ENCODE results near the gene AP1S1.

Gene AP1S1

GRCh38 chr7:101123703-101124068 is 30.6 kb upstream of the AP1S1 start:
- Histone ChIP-seq H3K4me3 (replicated peaks; ENCODE audit: insufficient read depth, low read length) (no peak overlapping the region), H3K27ac (replicated peaks) (no peak overlapping the region), H3K27me3 (ENCODE audit: insufficient read depth, poor library complexity, severe bottlenecking) (peaks cover 6% of the 10 kb centered on the region)
- TF ChIP-seq SPI1 (IDR thresholded peaks at IDR 0.05; ENCODE audit: borderline replicate concordance, low read depth) (no peak), REST (IDR thresholded peaks at IDR 0.05; ENCODE audit: insufficient replicate concordance, low read depth) (no peak), GABPA (IDR thresholded peaks at IDR 0.05; ENCODE audit: low read depth) (no peak), CTCF (IDR thresholded peaks at IDR 0.05; ENCODE audit: insufficient read depth, low read length) (no peak), POLR2AphosphoS5 (IDR thresholded peaks at IDR 0.05; ENCODE audit: low read depth) (no peak)
- DNase-seq (ENCODE audit: low read depth in 1 of 2, low spot score in 1 of 2) = no peak

GRCh38 chr7:101124376-101125056 is 29.8 kb upstream of the AP1S1 start:
- H3K4me3 ChIP-seq (replicated peaks; ENCODE audit: insufficient read depth, low read length) = no peak overlapping the region
- DNase-seq (ENCODE audit: low read depth in 1 of 2, low spot score in 1 of 2) = peak; percentile 47 to 48
- H3K27ac ChIP-seq (replicated peaks) = peak overlapping the region; percentile 34
- no peak for TF ChIP-seq REST (IDR thresholded peaks at IDR 0.05; ENCODE audit: insufficient replicate concordance, low read depth)
- TF ChIP-seq CTCF (IDR thresholded peaks at IDR 0.05; ENCODE audit: insufficient read depth, low read length) = no peak
- no peak; the same call in 1 of the 2 replicates for TF ChIP-seq SPI1 (IDR thresholded peaks at IDR 0.05; ENCODE audit: borderline replicate concordance, low read depth)
- TF ChIP-seq GABPA (IDR thresholded peaks at IDR 0.05; ENCODE audit: low read depth) = no peak
- no peak; the same call in 1 of the 2 replicates for TF ChIP-seq POLR2AphosphoS5 (IDR thresholded peaks at IDR 0.05; ENCODE audit: low read depth)
- H3K27me3 ChIP-seq (ENCODE audit: insufficient read depth, poor library complexity, severe bottlenecking) = peaks cover 6% of the 10 kb centered on the region

GRCh38 chr7:101125989-101126650 is 28.2 kb upstream of the AP1S1 start:
- Histone ChIP-seq H3K4me3 (replicated peaks; ENCODE audit: insufficient read depth, low read length) (no peak overlapping the region), H3K27me3 (ENCODE audit: insufficient read depth, poor library complexity, severe bottlenecking) (peaks cover 6% of the 10 kb centered on the region), H3K27ac (replicated peaks) (no peak overlapping the region)
- DNase-seq (ENCODE audit: low read depth in 1 of 2, low spot score in 1 of 2) = peak in 1 of 2 experiments; percentile 42
- TF ChIP-seq POLR2AphosphoS5 (IDR thresholded peaks at IDR 0.05; ENCODE audit: low read depth) = no peak

GRCh38 chr7:101126651-101127459 is 27.4 kb upstream of the AP1S1 start, which contains the start of gene SERPINE1:
TSS of gene SERPINE1 (plus strand) at chr7:101127104. CDS start at chr7:101128394, 1,290 bp downstream.
- peaks cover 6% of the 10 kb centered on the region for H3K27me3 ChIP-seq (ENCODE audit: insufficient read depth, poor library complexity, severe bottlenecking)
- H3K4me3 ChIP-seq (replicated peaks; ENCODE audit: insufficient read depth, low read length) = no peak within 1 kb of the TSS
- no peak within 1 kb of the TSS for H3K27ac ChIP-seq (replicated peaks)
- no peak for TF ChIP-seq POLR2AphosphoS5 (IDR thresholded peaks at IDR 0.05; ENCODE audit: low read depth)
- no peak for TF ChIP-seq CTCF (IDR thresholded peaks at IDR 0.05; ENCODE audit: insufficient read depth, low read length)
- TF ChIP-seq SPI1 (IDR thresholded peaks at IDR 0.05; ENCODE audit: borderline replicate concordance, low read depth) = no peak
- TF ChIP-seq GABPA (IDR thresholded peaks at IDR 0.05; ENCODE audit: low read depth) = no peak
- peak; percentile 26 to 43 for DNase-seq (ENCODE audit: low read depth in 1 of 2, low spot score in 1 of 2)

Data from HL-60 (cell line).